Measurements from ENCODE around the gene KPNA4.

KPNA4 gene

DNA sequence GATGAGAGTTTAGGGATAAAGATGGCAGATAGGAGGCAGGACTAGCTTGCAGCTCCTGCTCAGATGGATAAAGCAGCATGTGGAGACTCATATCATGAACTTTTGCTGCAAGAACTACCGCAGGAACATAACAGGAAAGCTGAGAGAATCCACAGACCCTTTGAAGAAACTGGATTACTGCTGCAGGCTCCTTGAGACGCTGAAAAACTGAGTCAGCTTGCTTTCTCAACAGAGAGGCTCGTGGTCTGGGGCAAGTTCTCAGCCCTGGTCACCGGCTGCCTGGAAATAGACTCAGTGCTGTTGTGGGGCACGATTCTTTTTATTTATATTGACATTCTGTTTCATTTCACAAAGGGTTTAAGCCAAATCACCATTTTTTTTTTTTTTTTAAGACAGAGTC lies 87.0 kb downstream of the KPNA4 start:
- TF ChIP-seq, protein P1, sequence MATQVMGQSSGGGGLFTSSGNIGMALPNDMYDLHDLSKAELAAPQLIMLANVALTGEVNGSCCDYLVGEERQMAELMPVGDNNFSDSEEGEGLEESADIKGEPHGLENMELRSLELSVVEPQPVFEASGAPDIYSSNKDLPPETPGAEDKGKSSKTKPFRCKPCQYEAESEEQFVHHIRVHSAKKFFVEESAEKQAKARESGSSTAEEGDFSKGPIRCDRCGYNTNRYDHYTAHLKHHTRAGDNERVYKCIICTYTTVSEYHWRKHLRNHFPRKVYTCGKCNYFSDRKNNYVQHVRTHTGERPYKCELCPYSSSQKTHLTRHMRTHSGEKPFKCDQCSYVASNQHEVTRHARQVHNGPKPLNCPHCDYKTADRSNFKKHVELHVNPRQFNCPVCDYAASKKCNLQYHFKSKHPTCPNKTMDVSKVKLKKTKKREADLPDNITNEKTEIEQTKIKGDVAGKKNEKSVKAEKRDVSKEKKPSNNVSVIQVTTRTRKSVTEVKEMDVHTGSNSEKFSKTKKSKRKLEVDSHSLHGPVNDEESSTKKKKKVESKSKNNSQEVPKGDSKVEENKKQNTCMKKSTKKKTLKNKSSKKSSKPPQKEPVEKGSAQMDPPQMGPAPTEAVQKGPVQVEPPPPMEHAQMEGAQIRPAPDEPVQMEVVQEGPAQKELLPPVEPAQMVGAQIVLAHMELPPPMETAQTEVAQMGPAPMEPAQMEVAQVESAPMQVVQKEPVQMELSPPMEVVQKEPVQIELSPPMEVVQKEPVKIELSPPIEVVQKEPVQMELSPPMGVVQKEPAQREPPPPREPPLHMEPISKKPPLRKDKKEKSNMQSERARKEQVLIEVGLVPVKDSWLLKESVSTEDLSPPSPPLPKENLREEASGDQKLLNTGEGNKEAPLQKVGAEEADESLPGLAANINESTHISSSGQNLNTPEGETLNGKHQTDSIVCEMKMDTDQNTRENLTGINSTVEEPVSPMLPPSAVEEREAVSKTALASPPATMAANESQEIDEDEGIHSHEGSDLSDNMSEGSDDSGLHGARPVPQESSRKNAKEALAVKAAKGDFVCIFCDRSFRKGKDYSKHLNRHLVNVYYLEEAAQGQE (IDR thresholded peaks at IDR 0.05; ENCODE audit: insufficient read depth in 1 of 2, low read depth in 2 of 2, low read length in 2 of 2): no peak
- TF ChIP-seq TAF1 (IDR thresholded peaks at IDR 0.05; ENCODE audit: borderline replicate concordance, insufficient read depth, low read length) (no peak), POLR2AphosphoS5 (IDR thresholded peaks at IDR 0.05; ENCODE audit: low read depth, low read length) (no peak), SIN3A (IDR thresholded peaks at IDR 0.05; ENCODE audit: borderline replicate concordance, insufficient read depth, low read length) (no peak), FOXP2 (optimal IDR thresholded peaks at IDR 0.05; ENCODE audit: borderline replicate concordance, extremely low read depth, extremely low read length, insufficient read depth) (no peak)

DNA sequence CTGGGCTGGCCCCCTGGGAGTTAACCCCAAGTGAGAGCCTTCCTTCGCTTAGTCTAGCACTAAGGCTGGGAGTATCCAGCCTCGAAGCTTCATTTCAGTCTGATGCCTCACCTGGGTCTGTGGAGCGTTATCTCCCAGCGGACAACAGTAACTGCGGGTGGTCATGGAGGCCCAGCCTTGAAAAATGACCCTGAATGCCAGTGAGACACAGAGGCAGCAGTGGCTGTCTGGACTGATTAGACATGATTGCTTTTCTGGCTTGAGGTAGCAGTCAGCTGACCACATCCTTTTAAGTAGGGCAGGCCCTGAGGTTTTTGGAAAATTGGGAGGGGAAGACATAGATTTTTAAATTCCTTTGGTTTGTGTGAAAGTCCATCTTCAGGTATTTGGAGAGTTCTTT lies 87.6 kb downstream of the KPNA4 start:
- TF ChIP-seq FOXP2 (optimal IDR thresholded peaks at IDR 0.05; ENCODE audit: borderline replicate concordance, extremely low read depth, extremely low read length, insufficient read depth): no peak
- TF ChIP-seq SIN3A (IDR thresholded peaks at IDR 0.05; ENCODE audit: borderline replicate concordance, insufficient read depth, low read length): no peak
- TF ChIP-seq POLR2AphosphoS5 (IDR thresholded peaks at IDR 0.05; ENCODE audit: low read depth, low read length): no peak
- no peak for TF ChIP-seq TAF1 (IDR thresholded peaks at IDR 0.05; ENCODE audit: borderline replicate concordance, insufficient read depth, low read length)
- TF ChIP-seq, protein P1 (IDR thresholded peaks at IDR 0.05; ENCODE audit: insufficient read depth in 1 of 2, low read depth in 2 of 2, low read length in 2 of 2): no peak

DNA sequence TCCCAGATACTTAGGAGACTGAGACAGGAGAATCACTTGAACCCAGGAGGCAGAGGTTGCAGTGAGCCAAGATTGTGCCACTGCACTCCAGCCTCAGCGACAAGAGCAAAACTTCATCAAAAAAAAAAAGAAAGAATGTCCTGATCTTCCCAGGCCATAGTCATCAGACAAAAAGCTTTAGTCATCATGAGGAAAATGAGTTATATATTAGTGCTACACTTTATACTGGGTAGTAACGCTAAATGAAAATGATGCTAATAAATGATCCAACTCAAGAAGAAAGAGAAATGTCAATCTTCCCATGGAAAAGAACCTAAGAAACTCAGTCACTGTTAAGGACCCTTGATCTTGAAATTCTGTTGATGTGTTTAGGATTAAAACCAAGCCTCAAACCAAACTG lies 89.5 kb downstream of the KPNA4 start:
- no peak for TF ChIP-seq TAF1 (IDR thresholded peaks at IDR 0.05; ENCODE audit: borderline replicate concordance, insufficient read depth, low read length)
- TF ChIP-seq POLR2AphosphoS5 (IDR thresholded peaks at IDR 0.05; ENCODE audit: low read depth, low read length): no peak
- TF ChIP-seq, protein P1 (IDR thresholded peaks at IDR 0.05; ENCODE audit: insufficient read depth in 1 of 2, low read depth in 2 of 2, low read length in 2 of 2): no peak
- no peak for TF ChIP-seq FOXP2 (optimal IDR thresholded peaks at IDR 0.05; ENCODE audit: borderline replicate concordance, extremely low read depth, extremely low read length, insufficient read depth)

DNA sequence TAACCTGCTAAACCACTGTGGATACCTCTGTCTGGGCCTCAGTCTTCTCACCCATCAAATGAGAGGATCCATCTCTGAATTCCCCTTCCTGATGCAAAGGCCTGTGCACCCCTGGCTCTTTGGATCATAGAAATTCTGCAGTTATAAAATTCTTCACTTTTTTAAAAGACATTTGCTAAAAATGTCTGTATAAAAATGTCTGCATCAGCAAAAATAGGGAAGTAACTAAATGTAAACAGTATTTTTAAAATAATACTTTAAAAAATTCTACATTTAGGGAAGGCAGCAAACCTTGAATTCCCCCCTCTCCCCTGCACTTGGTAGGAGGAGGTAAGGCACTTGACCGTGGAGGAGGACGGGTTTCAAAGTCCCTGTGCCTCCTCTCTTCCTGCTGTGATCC lies 90.2 kb downstream of the KPNA4 start:
- TF ChIP-seq SIN3A (IDR thresholded peaks at IDR 0.05; ENCODE audit: borderline replicate concordance, insufficient read depth, low read length) (no peak), POLR2AphosphoS5 (IDR thresholded peaks at IDR 0.05; ENCODE audit: low read depth, low read length) (no peak)

DNA sequence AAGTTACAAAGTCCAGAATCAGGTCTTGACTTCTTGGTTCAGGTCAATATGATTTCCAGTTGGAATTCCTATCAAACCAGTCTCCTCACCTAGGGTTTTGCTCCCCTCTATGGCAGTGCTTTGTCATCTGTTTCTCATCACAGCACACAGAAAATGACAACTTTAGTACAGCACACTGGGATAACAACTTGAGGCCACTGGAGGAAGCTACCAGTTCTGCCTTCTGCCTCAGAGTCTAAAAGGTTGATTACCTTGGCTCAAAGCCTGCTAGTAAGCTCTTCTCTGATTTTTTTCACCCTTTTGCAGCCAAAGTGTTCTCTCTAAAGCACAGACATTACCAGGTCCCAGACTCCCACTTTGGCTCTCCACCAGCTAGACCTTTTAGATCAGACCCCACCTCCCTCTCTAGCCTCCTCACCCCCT lies 90.9 kb downstream of the KPNA4 start:
- TF ChIP-seq, protein P1 (IDR thresholded peaks at IDR 0.05; ENCODE audit: insufficient read depth in 1 of 2, low read depth in 2 of 2, low read length in 2 of 2): no peak
- TF ChIP-seq TAF1 (IDR thresholded peaks at IDR 0.05; ENCODE audit: borderline replicate concordance, insufficient read depth, low read length) (no peak), SIN3A (IDR thresholded peaks at IDR 0.05; ENCODE audit: borderline replicate concordance, insufficient read depth, low read length) (no peak), POLR2AphosphoS5 (IDR thresholded peaks at IDR 0.05; ENCODE audit: low read depth, low read length) (no peak), FOXP2 (optimal IDR thresholded peaks at IDR 0.05; ENCODE audit: borderline replicate concordance, extremely low read depth, extremely low read length, insufficient read depth) (no peak)
